Erythroblast (primary cell): ENCODE results near the gene PRCC.
"Not testable (repeated sequence)": the region's sequence is repeated elsewhere in the genome, so short reads cannot be mapped to it uniquely, and the experiment has no call there.

ENCODE experiments used
- DNase-seq, 2 experiments: peaks; one replicate each; lab custom pipeline; 2025; lab: John Stamatoyannopoulos, UW
- GATA1 ChIP-seq: IDR thresholded peaks from 2 replicates; pipeline ENCODE4 v1.6.1; 2011; ENCODE audit warnings: low read depth, mild to moderate bottlenecking, control low read depth, low read length, moderate library complexity
- POLR2A ChIP-seq: IDR thresholded peaks from 2 replicates; pipeline ENCODE4 v1.6.1; 2011; ENCODE audit warnings: mild to moderate bottlenecking, low read length

PRCC gene

GRCh38 chr1:156749419-156750118 lies 17.8 kb upstream of the PRCC start:
- peak; percentile 71 for TF ChIP-seq POLR2A
- no peak for TF ChIP-seq GATA1
- peak; percentile 78 to 88 for DNase-seq

- TF ChIP-seq GATA1 (no peak), POLR2A (peak; percentile 47)
- peak; percentile 66 to 74 for DNase-seq
Observed at GRCh38 chr1:156750191-156750672, 17.1 kb upstream of the PRCC start.

- DNase-seq: peak; percentile 63 to 77
- TF ChIP-seq GATA1 (no peak), POLR2A (no peak)
Observed at GRCh38 chr1:156750711-156751450, 16.5 kb upstream of the PRCC start.

GRCh38 chr1:156751451-156751756 lies 15.9 kb upstream of the PRCC start, which contains the start of gene HDGF:
TSS of gene HDGF (minus strand) at chr1:156751675. CDS start at chr1:156751429, 246 bp downstream.
- no peak for TF ChIP-seq GATA1
- TF ChIP-seq POLR2A: no peak
- DNase-seq: no peak

GRCh38 chr1:156751757-156752481 lies 15.4 kb upstream of the PRCC start:
- TF ChIP-seq GATA1 (no peak), POLR2A (peak; percentile 87)
- peak; percentile 97 to 98 for DNase-seq

- peak in 1 of 2 experiments; percentile 49 for DNase-seq
- TF ChIP-seq GATA1: no peak
- no peak for TF ChIP-seq POLR2A
Observed at GRCh38 chr1:156752843-156753482, 14.4 kb upstream of the PRCC start.

- no peak for DNase-seq
- TF ChIP-seq GATA1 (no peak), POLR2A (no peak)
Observed at GRCh38 chr1:156754219-156754618, 13.1 kb upstream of the PRCC start.

GRCh38 chr1:156755527-156755950 lies 11.8 kb upstream of the PRCC start:
- no peak for TF ChIP-seq GATA1
- TF ChIP-seq POLR2A: no peak
- peak; percentile 60 to 75 for DNase-seq

- no peak for DNase-seq
- TF ChIP-seq POLR2A (no peak), GATA1 (no peak)
Observed at GRCh38 chr1:156756355-156756754, 11.0 kb upstream of the PRCC start.

GRCh38 chr1:156757572-156758253 lies 9.6 kb upstream of the PRCC start:
- DNase-seq: peak; percentile 76 to 85

GRCh38 chr1:156760092-156760795 lies 7.1 kb upstream of the PRCC start:
- TF ChIP-seq GATA1 (no peak), POLR2A (peak; percentile 26)
- DNase-seq: no peak

- DNase-seq: no peak
- TF ChIP-seq POLR2A: no peak
- TF ChIP-seq GATA1: no peak
Observed at GRCh38 chr1:156760796-156761104, 6.6 kb upstream of the PRCC start.

GRCh38 chr1:156765136-156765535 lies 2.2 kb upstream of the PRCC start:
- DNase-seq: not testable (repeated sequence)
